Stromal cell of bone marrow (primary cell): Measurements from ENCODE around the gene MIB2.
"Not testable (repeated sequence)": the region's sequence is repeated elsewhere in the genome, so short reads cannot be mapped to it uniquely, and the experiment has no call there.

ENCODE experiments used
- DNase-seq: peaks from one replicate; pipeline ENCODE4 v3.0.0-alpha.2; 2012; ENCODE audit warnings: low read depth

Gene MIB2

DNA sequence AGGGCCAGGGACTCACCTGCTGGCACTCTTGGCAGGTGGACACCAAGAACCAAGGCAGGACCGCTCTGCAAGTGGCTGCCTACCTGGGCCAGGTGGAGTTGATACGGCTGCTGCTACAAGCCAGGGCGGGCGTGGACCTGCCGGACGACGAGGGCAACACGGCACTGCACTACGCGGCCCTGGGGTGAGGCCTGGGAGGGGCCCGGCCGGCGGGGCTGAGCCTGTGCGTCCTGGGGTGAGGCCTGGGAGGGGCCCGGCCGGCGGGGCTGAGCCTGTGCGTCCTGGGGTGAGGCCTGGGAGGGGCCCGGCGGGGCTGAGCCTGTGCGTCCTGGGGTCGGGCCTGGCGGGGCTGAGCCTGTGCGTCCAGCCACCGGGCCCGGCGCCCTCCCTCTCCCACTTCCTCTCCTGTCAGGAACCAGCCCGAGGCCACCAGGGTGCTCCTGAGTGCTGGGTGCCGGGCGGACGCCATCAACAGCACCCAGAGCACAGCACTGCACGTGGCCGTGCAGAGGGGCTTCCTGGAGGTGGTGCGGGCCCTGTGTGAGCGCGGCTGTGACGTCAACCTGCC, 12.0 kb downstream of the MIB2 start:
- DNase-seq, result no peak

DNA sequence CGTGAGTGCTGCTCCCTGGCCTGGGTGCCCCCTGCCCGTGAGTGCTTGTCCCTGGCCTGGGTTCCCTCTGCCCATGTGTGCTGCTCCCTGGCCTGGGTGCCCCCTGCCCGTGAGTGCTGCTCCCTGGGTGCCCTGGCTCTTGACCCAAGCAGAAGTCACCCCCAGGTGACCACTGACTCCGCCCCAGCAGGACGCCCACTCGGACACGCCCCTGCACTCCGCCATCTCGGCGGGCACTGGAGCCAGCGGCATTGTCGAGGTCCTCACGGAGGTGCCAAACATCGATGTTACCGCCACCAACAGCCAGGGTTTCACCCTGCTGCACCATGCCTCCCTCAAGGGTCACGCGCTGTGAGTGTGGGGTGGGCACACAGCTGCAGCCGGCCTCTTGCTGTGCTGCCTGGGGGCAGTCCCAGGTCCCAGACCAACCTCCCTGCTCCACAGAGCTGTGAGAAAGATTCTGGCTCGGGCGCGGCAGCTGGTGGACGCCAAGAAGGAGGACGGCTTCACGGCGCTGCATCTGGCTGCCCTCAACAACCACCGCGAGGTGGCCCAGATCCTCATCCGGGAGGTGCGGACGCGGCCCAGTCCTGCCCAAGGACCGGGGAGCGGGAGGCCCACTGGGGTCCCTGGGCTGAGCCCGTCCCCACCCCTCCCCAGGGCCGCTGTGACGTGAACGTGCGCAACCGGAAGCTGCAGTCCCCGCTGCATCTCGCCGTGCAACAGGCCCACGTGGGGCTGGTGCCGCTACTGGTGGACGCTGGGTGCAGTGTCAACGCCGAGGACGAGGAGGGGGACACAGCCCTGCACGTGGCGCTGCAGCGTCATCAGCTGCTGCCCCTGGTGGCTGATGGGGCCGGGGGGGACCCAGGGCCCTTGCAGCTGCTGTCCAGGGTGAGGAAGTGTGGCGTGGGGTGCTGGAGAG, 12.8 kb downstream of the MIB2 start:
- DNase-seq, result no peak

DNA sequence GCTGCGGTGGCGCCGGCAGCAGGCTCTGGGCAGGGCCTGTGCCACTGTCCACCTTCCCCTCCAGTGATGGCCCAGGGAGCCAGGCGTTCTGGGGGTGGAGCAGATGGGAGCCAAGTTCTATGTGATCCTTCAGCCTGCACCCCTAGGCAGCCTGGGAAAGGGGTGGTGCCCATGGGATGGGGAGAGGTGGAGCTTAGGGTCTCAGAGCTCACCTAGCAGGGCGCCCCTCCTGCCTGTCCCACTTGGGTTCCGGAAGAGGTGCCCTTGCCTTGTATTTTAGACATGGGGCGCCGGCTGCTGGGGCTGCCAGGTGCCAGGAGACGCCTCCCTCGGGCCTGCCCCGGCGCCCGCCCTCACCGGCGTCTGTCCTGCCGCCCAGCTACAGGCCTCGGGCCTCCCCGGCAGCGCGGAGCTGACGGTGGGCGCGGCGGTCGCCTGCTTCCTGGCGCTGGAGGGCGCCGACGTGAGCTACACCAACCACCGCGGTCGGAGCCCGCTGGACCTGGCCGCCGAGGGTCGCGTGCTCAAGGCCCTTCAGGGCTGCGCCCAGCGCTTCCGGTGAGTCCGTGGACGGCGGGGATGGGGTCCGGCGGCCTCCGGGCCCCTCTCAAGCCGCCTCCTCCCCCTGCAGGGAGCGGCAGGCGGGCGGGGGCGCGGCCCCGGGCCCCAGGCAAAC, 13.6 kb downstream of the MIB2 start:
- no peak for DNase-seq

DNA sequence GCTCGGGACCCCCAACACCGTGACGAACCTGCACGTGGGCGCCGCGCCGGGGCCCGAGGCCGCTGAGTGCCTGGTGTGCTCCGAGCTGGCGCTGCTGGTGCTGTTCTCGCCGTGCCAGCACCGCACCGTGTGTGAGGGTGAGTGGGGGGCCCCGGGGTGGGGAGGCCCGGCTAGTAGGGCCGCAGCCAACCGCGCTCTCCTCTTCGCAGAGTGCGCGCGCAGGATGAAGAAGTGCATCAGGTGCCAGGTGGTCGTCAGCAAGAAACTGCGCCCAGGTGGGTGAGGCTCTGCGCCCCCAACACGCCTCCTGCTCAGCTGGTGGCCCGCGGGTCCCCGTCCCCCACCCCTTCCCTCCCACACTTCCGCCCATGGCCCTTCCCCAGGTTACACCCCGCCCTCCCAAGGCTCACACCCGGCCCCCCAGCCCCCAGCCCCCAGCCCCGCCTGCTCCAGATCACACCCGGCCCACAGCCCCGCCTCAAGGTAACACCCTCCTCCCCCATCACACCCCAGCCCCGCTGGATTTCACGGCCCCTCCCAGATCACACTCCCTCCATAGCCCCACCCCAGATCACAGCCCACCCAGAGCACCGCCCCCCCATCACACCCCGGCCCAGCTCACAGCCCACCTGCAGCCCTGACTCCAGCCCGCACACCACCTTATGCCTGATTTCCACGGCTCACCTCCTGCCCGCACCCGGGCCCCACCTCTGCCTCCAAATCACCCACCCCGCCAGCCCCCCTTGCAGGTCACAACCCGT, 14.3 kb downstream of the MIB2 start:
- no peak for DNase-seq

DNA sequence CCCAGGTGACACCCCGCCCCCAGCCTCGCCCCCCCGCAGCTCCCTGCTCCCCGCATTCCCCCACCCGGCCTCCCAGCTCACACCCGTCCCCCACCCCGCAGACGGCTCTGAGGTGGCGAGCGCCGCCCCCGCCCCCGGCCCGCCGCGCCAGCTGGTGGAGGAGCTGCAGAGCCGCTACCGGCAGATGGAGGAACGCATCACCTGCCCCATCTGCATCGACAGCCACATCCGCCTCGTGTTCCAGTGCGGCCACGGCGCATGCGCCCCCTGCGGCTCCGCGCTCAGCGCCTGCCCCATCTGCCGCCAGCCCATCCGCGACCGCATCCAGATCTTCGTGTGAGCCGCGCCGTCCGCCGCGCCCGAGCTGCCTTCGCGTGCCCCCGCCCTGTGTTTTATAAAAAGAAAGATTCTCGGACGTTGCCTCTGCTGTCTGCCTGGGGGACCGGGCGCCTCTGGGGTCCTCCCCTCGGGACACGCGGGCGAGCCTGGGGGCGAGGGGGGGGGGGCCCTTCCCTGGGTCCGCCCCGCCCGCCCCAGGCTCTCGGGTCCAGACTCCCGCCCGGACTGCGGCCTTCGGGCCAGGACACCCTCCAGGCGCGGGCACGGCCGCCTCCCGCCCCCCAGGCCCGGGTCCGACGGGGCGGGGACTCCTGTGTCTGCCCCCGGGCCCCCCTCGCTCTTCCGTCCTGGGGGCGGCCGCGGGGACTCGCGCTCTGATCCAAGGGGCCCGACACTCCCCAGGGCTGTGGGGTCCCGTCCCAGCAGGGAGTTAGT, 15.1 kb downstream of the MIB2 start:
- DNase-seq, result no peak

DNA sequence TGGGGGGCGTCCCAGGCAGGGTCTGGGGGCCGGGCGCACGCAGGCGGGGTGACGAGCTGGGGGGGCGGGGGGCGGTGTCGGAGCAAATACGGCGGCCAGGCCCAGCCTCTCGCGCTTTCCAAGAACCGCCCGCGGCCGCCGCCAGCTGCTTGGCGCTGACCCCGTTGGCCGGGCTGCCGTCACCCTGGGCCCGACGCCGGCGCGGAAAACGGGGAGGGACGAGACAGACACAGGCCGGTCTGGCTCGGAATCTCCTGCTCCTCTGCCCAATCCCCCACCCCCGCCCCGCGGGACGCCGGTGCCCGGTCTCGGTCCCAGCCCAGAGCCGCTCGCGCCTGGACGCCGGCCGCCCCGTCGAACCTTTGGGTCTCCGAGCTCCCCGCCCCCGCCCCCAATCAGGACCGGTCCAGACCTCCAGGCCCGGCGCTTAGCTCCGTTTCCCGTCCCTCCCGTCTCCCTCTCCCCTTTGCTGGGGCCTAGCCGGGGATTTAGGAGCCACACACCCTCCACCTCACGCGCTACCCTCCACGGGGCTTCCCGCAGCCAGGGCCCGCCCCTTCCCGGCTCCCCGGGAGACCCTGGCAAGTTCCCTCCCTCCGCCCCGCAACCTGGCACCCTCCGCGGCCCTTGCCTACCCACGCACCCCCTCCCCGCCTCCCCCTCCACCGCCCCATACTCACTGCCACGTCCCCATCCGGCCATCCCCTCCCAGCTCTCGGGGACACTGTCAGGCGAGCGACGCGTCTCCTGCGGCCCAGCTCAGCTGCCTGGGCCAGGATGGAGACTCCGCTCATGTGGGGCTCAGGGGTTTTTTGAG, 15.9 kb downstream of the MIB2 start:
- DNase-seq, result no peak

DNA sequence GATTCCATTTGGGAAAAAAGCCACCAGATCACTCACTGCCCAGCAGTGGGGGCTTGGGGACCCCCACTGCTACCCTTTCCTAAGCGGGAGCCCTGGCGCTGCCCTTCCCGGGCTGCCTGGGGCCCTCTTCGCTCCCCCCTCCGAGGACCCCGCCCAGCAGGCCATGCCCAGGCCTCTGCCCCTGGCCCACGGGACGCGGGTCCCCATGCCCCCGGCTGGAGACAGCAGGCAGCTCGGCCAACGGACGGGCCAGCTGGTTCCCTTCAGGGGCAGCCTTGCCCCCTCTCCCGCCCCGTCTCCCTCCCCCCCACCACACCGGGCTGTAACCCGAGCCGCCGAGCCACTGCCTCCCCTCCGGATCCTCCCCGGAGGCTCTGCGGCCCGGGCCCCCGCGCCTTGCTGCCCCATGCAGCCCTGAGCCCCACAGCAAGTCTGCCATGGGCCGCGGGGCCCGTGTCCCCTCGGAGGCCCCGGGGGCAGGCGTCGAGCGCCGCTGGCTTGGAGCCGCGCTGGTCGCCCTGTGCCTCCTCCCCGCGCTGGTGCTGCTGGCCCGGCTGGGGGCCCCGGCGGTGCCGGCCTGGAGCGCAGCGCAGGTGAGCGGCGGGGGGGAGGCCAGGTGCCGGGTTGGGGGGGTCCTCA, 16.6 kb downstream of the MIB2 start, which contains the start of gene MMP23B:
MMP23B (plus strand) TSS at position 392 of the 639 bp plus-strand sequence; CDS start at position 438, 46 bp downstream.
- DNase-seq, result no peak

DNA sequence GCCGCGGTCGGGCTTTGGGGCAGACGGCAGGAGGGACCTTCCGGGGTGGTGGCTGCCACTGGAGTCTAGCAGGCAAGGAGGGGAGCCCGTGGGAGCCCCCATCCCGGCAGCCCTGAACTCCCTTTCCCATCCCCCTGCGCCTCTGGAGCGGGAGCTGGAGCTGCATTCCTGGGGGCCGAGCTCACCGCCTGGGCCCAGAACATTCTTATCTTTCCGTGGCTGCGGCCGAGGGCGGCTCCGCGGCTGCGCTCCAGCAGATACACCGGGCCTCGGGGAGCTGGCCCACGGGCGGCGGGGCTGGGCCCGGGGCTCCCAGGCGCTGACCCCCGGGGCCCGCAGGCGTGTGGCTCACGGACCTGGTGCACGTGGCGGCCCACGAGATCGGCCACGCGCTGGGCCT, 18.1 kb downstream of the MIB2 start:
- not testable (repeated sequence) for DNase-seq

DNA sequence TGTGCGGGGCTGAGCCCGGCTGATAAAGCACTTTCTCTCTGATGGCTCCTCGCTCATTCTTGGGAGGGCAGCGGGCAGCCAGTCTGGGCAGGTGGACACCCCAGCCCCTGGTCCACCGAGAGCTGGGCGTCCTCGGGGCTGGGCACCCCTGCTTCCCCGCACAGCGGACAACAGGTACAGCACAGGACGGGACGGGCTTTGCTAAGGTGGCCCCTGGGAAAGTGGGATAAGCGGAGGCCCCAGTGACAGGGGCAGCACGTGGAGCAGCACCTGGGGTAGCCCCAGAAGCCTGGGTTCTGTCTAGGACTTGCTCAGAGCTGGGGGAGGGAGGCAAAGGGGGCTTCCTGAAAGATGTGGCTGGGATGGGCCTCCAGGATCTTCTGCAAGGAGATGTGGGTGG, 19.3 kb downstream of the MIB2 start:
- DNase-seq, result not testable (repeated sequence)

DNA sequence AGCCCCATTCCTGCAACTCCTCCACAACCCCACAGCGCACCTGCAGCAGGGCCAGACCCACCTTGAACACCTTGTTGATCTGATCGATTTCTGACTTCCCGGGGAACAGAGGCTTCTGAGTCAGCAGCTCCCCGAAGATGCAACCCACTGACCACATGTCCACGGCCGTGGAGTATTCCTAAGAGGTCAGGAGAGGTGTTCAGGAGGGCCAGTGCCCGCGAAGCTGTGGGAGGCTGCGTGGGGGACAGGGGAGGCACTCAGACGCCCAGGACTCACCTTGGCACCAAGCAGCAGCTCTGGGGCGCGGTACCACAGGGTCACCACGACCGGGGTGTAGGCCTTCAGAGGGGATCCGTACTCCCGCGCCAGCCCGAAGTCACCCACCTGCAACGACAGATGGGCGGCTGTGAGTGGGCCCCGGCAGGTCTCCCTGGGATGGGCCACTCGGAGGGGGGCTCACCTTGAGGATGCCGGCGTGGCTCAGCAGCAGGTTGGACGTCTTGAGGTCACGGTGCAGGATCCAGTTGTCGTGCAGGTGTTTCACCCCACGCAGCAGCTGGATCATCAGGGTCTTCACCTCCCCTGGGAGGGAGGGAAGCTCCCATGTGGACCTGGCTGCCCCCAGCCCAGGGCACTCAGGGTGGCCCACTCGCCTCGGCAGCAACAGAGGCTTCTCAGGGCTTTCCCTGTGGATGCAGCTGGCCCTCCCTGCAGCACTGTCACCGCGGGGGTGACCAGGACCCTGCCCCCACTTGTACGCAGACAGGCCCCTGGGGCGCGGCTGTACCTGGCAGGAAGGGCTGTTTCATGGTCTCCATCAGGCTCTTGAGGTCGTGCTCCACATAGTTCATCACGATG, 21.6 kb downstream of the MIB2 start:
- DNase-seq, result not testable (repeated sequence)

DNA sequence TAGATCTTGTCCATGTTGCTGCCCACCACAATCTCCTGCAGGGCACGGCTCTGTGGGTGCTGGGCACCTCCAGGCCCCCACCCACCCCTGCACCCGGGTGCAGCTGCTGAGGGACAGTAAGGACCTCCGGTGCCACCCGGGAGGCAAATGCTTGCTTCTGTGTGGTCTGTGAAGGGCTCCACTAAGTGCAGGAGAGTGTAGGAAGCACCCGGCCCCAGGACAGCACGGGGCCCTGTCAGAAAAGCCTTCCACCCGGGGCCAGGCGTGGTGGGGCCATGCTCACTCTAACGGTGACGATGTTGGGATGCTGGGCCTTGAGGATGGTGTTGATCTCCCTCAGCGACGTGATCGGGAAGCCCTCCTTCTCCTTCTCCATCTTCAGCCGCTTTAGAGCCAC, 22.2 kb downstream of the MIB2 start:
- DNase-seq, result not testable (repeated sequence)

DNA sequence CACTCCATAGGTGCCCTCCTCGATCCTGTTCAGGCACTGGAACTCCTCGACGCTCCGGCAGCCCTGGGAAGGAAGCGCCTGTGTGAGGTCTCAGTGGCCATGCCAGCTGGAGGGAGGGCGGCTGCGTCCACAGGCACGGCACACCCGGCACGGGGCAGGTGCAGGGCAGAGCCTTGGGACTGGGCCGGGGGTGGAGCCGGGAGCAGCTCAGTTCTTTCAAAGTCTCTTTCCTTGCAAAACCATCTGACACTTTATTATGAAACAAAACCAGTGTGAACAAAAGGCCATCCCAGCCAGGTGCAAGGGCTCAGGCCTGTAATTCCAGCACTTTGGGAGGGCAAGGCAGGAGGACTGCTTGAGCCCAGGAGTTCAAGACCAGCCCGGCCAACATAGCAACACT, 23.2 kb downstream of the MIB2 start:
- not testable (repeated sequence) for DNase-seq

DNA sequence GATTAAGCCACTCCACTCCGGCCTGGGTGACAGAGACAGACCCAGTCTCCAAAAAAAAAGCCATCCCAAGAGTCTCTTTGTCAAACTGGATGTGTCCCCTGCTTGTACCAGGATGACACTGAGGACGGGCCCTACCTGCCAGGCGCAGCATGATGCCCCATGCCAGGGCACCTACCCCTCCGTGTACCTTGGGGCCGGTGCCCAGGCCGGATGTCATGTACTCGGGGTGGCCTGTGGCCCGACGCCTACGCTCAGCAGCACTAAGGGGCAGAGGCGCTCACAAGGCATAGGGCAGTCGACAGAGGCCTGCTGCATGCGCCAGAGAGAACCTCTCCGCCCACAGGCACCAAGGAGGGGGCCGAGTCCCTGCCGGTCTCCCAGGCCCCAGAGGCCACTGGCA, 24.1 kb downstream of the MIB2 start:
- DNase-seq, result not testable (repeated sequence)

DNA sequence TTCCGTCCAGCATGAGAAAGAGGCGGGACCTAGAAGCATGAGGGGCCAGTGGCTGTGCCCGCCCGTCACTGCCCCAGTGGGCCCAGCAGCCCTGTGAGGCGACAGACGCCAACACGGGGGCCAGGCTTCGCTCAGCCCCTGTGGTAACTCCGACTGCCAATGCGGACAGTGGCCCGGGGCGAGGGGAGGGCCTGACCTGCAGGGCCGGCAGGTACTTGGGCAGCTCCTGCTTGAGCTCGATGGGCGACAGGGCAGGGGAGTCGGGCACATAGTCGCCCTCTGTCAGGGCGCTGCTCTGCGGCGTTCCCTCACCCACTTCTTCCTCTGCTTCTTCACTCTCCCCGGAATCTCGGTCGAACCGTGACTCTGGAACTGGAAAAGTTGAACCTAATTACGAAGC, 24.8 kb downstream of the MIB2 start:
- not testable (repeated sequence) for DNase-seq

DNA sequence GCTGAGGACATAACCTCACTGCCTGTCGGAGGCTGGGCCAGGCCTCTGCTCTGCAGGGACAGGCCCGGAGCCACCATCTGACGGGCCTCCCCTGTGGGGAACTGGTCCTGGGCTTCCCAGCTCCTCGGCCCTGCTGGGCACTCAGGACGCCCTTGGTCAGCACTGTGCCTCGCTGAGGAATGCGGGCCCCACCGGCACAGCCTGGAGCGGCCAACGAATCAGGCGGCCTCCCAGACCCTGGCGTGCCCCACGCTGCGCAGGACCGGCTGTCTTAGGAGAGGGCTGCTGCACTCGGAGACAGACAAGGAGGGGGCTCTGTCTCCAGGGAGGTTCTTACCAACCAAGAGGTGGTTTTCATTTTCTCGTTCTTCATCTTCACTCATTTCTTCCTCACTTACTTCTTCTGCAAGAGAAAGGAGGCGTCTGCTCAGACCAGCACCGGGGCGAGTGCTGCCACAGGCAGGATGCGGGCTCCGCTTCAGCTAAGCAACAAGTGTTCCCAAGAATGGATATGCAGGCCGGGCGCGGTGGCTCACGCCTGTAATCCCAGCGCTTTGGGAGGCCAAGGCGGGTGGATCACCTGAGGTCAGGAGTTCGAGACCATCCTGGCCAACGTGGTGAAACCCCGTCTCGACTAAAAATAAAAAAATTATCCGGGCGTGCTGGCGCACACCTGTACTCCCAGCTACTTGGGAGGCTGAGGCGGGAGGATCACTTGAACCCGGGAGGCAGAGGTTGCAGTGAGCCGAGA, 25.6 kb downstream of the MIB2 start:
- DNase-seq, result not testable (repeated sequence)

DNA sequence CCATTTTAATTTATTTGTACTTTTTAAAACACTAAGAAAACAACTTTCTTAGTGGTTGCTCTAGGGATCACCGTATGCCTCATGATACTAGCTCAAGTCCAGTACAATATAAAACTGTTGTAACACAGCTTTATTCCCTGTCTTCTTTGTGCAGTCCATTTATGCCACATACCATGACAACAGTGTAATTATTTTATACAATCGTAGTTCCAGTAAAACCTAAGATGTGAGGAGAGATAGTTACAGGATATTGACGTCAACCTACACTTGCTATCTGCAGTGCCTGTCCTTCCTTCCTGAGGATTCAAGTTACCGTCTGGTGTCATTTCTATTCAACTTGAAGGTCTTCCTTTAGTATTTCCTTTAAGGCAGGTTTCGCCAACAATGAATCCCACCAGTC, 31.0 kb downstream of the MIB2 start:
- not testable (repeated sequence) for DNase-seq

DNA sequence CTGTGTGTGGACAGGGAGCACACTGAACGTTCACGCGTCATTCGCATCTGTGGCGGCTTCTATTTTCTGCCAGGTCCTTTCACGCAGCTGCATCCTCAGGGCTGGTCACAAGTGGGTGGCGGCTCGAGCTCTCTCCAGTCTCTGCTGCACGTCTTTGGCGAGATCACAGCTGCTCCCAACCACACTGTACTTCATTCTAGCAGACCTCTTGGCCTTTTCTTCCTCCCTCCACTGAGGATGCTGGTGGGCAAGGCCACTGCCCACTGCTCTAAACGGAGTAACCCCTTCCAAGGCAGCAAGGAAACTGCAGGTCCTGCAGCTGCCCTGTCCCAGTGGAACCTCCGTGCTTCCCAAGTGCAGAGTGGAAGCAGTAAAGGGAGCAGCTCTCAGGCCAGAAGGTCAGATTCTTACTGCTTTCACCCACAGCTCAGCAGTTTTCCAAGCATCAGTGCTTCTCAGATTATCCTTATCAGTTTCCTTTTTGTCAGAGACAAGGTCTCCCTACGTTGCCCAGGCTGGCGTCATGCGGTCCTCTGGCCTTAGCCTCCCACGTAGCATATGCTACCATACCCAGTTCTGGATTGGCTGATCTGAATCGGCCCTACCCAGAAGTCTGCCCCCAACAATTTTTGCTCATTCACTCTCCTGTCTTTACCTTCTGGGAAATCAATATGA, 32.4 kb downstream of the MIB2 start:
- DNase-seq, result not testable (repeated sequence)

DNA sequence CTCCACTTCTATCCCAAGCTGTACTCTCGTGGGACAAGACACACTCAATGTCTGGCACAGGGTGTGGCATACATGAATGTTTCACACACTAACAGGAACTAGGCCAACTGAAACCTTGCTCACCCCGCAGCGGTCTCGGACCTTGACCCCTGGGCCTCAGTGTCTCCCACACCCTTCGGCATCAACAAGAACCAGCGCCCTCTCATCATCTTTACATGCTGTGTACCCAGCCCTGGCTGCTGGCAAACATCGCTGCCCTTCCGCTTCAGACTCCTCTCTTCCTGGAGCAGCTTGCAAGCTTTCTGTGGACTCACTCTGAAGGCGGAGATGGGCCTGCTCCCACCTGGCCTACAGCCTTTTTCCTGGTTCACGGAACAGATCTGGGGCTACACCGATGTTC, 33.0 kb downstream of the MIB2 start:
- not testable (repeated sequence) for DNase-seq
